GM20000 (cell line): ENCODE data around the gene PALM.

Experiments
- DNase-seq: peaks from one replicate; pipeline ENCODE4 v3.0.0; 2012; ENCODE audit warnings: low spot score
- CTCF ChIP-seq: IDR thresholded peaks from 2 replicates; pipeline ENCODE4 v1.5.1; 2012; ENCODE audit warnings: mild to moderate bottlenecking, control low read depth; ENCODE audit errors: extremely low read depth, missing control alignments

The PALM gene

DNA sequence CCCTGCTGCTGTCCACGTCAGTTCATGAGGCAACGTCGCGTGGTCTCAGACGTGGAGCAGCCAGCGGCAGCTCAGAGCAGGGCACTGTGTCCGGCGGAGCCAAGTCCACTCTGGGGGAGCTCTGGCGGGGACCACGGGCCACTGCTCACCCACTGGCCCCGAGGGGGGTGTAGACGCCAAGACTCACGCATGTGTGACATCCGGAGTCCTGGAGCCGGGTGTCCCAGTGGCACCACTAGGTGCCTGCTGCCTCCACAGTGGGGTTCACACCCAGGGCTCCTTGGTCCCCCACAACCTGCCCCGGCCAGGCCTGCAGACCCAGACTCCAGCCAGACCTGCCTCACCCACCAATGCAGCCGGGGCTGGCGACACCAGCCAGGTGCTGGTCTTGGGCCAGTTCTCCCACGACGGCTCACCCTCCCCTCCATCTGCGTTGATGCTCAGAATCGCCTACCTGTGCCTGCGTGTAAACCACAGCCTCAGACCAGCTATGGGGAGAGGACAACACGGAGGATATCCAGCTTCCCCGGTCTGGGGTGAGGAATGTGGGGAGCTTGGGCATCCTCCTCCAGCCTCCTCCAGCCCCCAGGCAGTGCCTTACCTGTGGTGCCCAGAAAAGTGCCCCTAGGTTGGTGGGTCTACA, 25.9 kb upstream of the PALM start:
- no peak for TF ChIP-seq CTCF
- no peak for DNase-seq

DNA sequence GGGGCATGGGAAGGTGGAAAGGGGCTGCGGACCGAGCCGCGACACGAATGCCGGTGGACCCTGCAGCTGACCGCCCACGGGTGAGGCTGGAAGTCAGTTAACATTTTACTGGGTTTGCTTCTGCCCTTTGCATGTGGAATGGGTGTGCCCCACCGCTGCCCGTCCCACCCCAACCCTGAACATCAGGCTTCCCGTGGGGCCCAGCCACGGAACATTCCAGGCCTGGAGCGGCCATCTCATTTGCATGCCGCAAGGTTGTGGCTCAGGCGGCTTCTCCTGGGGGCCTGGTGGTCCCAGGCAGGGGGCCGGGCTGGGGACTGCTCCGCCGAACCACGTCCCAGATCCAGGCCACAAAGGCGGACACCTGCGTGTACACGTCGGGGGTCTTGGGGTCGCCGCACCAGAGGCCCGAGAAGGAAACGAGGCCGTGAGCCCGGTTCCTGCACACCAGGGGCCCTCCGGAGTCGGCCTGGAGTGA, 23.2 kb upstream of the PALM start:
- DNase-seq: no peak

DNA sequence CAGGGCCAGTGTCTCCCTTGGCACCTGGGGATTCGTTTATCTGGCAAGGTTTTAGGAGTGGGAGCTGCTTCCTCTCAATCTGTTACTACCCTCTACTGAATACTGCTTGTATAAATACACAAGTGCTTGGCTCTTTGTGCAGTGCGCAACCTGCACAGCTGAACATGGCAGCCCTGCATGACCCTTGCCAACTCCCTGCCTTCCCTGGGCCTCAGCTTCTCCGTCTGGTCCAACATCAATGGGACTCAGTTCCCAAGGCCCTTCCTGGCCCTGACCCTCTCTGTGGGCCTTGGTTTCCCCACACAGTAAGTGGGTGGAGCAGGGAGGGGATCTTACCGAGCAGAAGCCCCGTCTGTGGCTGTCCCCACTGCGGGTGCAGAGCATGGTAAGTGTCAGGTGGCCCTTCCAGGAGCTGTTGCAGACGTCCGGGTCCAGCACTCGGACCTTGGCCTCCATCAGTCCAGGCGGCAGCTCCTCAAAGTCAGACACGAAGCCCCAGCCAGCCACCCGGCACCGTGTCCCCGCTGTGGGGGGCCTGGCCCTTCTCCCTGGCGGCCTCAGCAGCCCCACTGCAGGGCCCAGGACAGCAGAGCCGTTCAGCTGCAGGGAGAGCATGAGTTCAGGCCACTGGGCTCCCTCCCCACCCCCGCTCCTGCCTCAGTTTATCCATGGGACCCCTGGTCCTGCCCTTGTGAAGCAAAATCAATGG, 22.0 kb upstream of the PALM start:
- no peak for TF ChIP-seq CTCF
- DNase-seq: no peak

More for the DNA sequence above, 23.2 kb upstream of the PALM start:
- no peak for TF ChIP-seq CTCF

- no peak for TF ChIP-seq CTCF
- no peak for DNase-seq
Observed at GRCh38 chr19:687569-688166, 21.1 kb upstream of the PALM start.

DNA sequence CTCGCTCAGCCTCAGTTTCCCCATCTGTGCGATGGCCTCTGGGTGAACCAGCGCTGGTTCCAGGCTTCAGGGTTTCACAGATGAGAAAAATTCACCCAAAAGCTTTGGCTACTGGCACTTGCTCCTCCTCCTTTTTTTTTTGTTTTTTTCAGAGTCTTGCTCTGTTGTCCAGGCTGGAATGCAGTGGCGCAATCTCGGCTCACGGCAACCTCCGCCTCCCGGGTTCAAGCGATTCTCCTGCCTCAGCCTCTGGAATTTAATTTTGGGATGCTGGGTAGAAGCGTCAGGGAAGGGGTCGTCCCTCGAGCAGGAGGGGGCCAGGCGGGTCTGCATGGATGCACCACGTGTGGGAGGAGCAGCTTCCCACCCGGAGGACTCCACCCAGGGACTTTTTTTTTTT, 20.5 kb upstream of the PALM start:
- TF ChIP-seq CTCF: no peak

GRCh38 chr19:688992-689391, 19.7 kb upstream of the PALM start:
- TF ChIP-seq CTCF: no peak
- DNase-seq: no peak

More for the DNA sequence above, 20.5 kb upstream of the PALM start:
- DNase-seq: no peak

GRCh38 chr19:690203-690602, 18.5 kb upstream of the PALM start:
- DNase-seq: no peak
- no peak for TF ChIP-seq CTCF
